Mesenteric fat pad (tissue), 1 donor: ENCODE data around the gene LAMA5. TPM values are rescaled to one million over a fixed set of nuclear protein-coding genes. Genes with fewer than 3 reads are reported as not detected.

Source experiments
- DNase-seq: peaks from one replicate; pipeline ENCODE4 v3.0.0-alpha.2; 2020; ENCODE audit warnings: low spot score
- total RNA-seq: library from RNA; stranded (reverse); fragmentation: NEBNext Ultra II Directional; extraction: Animal tissue kit (Norgen Biotek cat#: 25700); gene quantifications from one replicate; pipeline ENCODE4 v1.2.1, GENCODE V29; 2021
- donor health status: DM: yes; HTN: yes; CAD: no.

LAMA5 gene
- total RNA-seq, 1 donor from 2014 or later: 126 TPM

DNA sequence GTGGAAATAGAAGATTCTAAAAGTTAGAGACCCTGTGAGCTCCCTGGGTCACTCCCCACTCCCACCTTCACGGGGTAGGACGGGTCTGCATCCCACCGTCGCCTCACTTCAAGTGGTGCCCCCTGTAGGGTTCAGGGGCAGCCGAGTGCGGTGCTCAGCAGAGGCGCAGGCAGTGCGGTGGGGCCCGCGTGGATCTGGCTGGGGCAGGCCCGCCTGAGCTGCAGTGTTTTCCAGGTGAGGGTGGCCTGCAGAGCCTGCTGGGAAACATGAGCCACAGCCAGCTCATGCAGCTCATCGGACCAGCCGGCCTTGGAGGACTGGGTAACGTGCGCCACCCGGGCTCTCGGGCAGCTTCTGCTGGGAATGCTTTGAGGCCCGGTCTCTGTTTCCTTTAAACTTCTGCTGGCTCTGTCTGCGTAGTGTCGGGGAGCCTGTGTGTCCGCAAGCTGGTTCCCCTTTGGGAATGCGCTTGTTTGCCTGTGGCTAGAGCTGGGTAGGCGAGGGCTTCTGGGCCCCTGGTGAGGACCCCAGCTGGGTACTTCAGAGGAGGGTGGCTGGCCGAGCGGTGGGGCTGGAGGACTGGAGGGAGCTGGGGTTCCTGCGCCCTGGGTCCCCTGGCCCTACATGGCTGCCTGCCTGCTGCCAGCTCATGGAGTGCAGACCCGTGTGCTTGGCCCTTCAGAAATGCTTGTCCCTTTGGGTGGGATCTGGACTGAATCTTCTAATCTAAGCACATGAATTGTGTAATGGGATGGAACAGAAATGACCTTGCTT, 60.5 kb downstream of the LAMA5 start:
- DNase-seq: no peak

DNA sequence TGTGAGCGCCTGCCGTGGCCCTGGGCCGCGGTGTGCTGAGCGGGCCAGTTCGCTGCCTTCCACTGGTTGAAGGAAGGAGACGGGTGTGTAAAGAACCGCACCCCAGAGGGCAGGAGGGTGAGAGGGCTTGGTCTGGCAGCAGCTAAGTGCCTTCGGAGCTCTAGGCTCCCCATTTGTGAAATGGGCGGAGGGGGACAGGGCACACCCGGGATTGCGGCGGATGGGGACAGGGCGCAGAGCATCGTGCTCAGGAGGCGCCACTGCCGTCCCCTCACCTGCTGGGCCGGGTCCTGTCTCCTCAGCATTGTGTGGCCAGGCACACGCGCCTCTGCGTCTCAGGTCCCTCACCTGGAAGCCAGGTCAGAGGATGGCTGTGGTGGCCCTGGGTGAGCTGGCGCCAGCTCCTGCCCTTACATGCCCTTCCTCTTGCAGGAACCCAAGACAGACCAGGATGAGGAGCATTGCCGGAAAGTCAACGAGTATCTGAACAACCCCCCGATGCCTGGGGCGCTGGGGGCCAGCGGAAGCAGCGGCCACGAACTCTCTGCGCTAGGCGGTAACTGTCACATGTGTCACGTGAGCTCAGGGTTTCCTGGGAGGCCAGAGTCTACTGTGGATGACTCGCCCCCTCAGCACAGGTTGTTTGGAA, 61.2 kb downstream of the LAMA5 start:
- no peak for DNase-seq

DNA sequence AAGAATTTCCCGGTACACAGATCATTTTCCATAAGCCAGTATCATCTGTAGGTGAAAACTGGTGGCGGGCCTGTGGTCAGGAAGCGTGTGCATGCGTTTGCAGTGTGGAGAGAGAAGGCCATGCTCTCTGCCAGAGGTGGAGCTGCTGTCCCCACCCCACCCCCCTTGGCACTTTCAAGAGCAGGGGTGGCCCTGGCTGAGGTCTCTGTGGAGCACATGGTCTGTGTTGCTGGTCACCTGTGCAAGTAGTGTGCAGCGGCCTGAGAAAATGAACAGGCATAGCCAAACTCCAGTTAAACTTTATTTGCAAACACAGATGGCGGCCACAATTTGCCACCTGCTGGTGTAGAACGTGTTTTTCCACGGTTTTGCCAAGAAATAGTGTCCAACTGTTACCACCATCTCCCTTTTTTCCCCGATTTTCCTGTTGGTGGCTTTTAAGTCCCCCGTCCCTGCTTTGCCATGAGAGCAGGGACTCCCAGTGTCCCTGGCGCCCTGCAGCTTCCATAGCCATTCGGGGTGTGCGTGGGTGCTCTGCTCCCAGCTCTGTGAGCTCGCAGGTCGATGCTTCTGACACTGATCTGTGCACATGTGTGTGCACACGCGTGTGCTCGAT, 61.9 kb downstream of the LAMA5 start:
- DNase-seq: no peak

DNA sequence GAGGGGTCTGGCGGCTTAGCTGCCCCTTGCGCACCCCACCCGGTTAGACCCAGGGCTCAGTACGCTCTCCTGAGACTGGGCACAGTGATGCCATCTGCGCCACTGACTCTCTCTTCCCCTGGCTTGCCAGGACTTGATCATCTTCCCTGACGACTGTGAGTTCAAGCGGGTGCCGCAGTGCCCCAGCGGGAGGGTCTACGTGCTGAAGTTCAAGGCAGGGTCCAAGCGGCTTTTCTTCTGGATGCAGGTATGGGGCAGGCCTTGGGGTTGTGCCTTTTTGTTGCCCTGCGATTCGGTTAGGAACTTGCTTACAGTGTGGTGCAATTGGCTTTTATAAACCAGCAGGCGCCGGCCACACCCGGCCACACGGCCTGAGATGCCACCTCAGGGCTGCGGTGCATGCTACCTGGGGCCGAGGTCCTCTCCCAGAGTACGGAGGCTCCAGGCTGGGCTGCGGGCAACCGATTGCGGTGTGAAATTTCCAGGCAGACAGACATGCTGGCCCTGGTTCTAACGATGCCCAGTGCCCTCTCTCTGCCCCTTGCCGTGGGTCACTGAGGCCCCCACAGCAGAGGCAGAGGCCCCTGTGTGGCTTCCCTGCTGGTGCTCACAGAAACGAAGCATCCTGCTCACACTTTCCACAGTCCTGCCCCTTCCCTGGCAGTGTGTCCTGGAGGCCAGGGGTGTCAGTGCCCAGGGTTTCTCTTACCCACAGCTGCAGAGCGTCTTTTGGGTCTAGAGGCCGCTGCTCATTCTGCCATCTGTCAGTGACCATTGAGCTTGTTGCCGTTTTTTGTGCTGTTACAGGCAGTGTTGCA, 62.6 kb downstream of the LAMA5 start:
- DNase-seq: no peak

- no peak for DNase-seq
Measured at GRCh38 chr20:62303340-62304226, 63.5 kb downstream of the LAMA5 start.

GRCh38 chr20:62303062-62303339, 64.1 kb downstream of the LAMA5 start:
- DNase-seq: no peak

DNA sequence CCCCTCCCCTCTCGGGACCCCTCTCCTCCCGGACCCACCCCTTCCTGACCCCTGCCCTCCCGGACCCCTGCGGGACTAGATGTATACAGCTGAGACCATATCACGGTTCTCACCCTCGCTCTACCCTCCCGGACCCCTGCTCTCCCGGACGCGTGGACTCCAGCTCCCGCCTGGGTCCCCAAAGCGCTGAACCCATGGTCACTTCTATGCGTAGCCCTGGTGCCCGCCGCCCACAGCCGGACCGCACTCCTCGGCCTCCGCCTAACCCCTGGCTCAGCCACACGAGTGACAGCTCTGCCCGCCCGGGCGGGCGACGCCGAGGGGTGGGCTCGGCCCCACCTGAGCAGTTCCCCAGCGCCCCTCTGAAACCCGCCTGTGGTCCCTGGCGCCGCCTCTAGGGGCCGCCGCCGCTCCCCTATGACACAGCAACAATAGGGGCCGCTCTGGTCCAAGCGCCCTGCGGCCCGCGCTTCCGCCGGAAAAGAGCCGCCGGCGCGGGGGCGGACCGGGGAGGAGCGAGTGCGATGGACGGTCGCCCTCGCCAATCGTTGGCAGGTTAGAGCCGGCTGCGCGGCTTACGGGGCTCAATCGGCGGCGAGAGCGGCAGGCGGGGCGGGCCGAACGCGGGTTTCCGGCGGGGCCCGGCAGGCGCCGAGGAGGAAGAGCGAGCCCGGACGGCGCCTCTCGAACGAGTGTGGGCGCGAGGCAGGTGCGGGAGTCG, 64.6 kb downstream of the LAMA5 start, which contains the start of gene ADRM1:
Gene ADRM1 (plus strand): TSS at position 657 of the 721 bp plus-strand sequence. CDS start 572 bp downstream, outside the sequence.
- DNase-seq: peak; percentile 99

- DNase-seq: peak; percentile 96
Measured at GRCh38 chr20:62301773-62302340, 65.3 kb downstream of the LAMA5 start.

DNA sequence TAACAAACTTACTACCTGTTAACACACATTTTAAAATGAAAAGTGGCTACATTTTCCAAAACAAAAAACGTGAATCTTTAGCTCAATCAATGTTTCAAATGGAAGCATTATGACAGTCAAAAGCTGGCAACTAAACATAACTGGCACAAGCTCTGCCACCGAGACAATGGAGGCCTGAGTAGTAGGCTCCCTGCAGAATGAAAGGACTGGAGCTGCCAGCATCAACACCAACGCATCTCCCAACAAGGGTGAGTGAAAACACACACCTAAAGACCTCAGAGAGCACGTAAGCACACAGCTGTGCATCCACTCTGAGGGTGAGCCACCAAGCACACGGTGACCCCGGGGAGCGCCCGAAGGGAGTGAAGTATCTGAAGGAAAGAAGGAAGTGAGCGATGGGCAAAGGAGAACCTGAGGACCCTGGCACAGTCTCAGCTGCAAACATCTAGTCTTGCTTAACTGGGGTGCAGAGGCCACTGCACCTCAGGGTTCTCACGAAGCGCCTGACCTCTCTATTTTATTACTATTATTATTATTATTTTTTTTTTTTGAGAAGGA, 65.9 kb downstream of the LAMA5 start:
- DNase-seq: no peak

DNA sequence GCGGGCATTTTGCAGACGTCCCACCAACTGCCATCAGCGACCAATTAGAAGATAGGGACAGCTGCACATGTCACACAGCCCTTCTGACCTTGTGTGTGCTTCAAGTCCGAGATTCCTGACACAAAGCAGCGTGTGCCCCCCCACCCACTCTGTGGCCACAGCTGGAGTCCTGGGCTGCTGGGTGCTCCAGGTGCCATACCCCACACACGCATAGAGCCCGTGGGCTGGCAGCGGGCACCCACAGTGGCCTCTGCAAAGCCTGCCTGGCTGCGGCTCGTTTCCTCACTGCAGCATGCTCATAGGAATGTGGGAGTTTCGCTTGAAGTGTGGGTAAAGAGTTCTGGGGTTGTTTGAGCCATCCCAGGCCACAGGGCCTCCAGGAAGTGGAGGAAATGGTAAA, 66.8 kb downstream of the LAMA5 start:
- DNase-seq: no peak

DNA sequence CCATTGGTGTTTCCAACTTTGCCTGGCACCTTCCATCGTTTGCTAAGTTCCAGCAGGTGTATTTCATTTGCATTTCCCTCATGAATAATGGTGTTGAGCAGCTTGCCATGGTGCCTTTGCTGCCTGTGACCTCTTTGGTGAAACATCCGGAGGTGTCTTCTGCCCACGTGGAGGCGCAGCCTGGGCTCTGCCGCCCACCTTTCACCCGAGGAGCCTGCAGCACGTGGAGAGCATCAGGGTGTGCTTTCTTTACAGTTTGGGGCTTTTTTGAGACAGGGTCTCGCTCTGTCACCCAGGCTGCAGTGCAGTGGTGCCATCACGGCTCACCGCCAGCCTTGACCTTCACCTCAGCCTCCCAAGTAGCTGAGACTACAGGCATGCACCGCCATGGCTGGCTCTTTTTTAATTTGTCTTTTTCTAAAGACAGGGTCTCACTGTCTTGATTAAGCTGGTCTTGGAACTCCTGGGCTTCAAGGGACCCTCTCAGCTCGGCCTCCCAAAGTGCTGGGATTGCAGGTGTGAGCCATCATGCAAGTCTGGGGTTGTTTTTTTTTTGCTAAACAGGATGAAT, 67.4 kb downstream of the LAMA5 start:
- no peak for DNase-seq

DNA sequence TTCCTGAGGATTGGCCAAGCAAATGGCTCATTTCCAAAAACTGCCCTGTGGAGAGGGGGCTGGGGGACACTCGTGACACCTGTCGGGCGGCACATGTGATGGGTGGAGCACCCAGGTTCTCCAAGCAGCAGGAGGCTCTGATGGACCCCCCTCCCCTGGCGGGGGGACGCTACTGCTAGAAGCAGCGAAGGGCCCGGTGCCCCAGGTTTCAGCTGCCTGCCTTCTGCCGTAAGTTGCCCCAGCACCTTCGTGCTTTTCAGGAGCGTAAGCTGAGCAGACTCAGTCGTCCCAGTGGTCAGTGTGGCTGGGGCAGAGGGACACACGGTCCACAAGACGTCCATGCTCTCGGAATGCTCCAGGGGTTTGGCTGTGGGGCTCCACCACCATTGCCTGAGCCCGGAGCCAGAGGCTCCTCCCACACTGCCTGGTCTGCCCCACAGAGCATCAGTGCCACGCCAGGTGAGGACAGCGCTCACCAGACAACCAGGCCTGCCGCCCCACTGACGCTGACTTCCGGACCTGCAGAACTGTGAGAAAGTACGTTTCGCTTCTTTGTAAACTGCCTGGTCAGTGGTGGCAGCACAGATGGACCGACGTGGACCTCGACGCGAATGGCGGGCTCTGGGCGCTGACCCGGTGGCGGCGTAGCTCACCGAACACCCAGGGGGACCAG, 68.4 kb downstream of the LAMA5 start:
- no peak for DNase-seq

DNA sequence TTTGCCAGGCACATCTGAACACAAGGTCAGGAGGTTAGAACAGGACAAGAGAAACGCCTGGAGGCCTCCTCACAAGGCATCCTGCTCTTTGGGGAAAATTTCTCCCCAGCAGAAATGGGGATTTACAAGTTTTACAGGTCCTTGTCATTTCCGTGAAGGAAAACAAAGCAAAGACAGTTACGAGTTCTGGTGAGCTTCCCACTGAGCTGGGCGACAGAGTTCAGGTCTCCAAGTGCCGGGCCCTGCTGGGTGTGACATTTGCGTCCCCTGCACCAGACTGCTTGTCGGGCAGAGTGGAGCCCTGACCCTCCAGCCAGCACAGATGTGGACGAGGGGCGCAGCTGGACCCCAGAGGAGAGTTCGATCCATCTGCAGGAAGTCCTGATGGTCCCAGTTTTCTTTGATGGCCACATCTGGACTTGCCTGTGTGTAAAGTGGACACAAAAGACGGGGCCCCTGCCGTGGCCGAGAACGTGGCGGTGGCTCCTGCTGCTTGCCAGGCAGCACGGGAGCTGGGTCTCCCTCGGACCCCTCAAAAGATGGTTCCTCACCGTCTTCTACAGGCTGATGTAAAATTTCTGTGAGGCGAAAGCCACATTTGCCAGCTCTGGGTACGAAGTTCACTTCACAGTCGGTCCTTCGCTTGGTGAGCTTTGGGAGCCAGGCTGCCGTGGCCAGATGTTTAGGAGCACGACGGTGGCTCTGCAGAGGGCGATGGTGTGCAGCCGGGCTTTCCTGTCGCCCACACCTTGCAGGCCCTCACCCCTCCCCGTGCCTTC, 69.5 kb downstream of the LAMA5 start:
- DNase-seq: no peak

DNA sequence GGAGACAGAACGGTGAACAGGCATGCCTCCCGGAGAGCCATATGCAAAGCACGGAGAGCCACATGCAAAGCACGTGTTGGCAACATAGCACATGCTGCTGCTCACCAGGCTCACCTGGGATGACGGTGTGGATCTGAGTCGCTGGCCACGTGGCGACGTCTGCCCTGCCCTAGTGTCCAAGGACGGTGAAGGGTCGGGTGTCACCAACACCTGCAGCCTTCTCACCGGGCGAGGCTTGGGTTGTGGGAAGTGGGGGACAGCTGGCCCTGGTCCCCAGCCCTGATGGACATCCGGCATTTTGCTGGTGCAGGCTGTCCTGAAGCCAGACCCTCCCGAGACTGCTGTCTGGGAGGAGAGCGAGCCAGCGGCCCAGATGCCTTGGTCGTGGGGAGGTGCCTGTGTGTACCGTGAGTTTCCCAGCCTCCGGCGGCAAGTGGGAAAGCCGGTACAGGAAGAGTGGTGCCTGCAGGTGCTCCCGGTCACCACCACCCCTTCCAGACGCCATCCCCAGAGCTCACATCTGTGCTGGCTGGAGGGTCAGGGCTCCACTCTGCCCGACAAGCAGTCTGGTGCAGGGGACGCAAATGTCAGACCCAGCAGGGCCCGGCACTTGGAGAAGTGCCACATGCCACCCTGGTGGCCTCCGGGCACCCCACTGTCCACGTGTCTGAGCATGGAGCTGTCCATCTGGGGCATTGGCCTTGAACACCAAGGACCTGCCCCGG, 70.2 kb downstream of the LAMA5 start:
- DNase-seq: no peak

GRCh38 chr20:62294516-62294915, 72.6 kb downstream of the LAMA5 start:
- DNase-seq: no peak

GRCh38 chr20:62293946-62294345, 73.2 kb downstream of the LAMA5 start:
- no peak for DNase-seq
